GM12878 (cell line): Measurements from ENCODE around the gene LYPD6.

Experiments
- CHD4 ChIP-seq: fragments of 200-600 bp; sonication (generic); IDR thresholded peaks from 2 replicates; pipeline ENCODE4 v1.6.1; 2016; ENCODE audit warnings: mild to moderate bottlenecking
- GATAD2B ChIP-seq: fragments of 450-650 bp; conservative IDR thresholded peaks from 2 replicates; pipeline ENCODE4 v1.6.1; 2017; ENCODE audit warnings: low read depth, mild to moderate bottlenecking, moderate library complexity
- IKZF2 ChIP-seq, 2 experiments: fragments of 450-650 bp; IDR thresholded peaks; 2 replicates each; pipeline ENCODE4 v1.6.1; 2017; ENCODE audit warnings: mild to moderate bottlenecking in 2 of 2, moderate library complexity in 2 of 2
- JUNB ChIP-seq: IDR thresholded peaks from 2 replicates; pipeline ENCODE4 v1.6.1; 2016; ENCODE audit warnings: antibody characterized with exemption, mild to moderate bottlenecking
- NR2C1 ChIP-seq: fragments of 450-650 bp; IDR thresholded peaks from 2 replicates; pipeline ENCODE4 v1.6.1; 2017; ENCODE audit warnings: antibody characterized with exemption, mild to moderate bottlenecking, moderate library complexity
- POLR2A ChIP-seq: IDR thresholded peaks from 2 replicates; pipeline ENCODE4 v1.6.1; 2011; ENCODE audit warnings: low read depth, mild to moderate bottlenecking, low read length
- ZBED1 ChIP-seq: IDR thresholded peaks from 2 replicates; pipeline ENCODE4 v1.6.1; 2016; ENCODE audit warnings: borderline replicate concordance
- ZNF207 ChIP-seq: fragments of 450-650 bp; IDR thresholded peaks from 2 replicates; pipeline ENCODE4 v1.6.1; 2014; ENCODE audit warnings: antibody characterized with exemption, mild to moderate bottlenecking, borderline replicate concordance
- TF ChIP-seq, protein P1 (sequence below): fragments of 450-650 bp; IDR thresholded peaks from 2 replicates; pipeline ENCODE4 v1.6.1; 2017; ENCODE audit warnings: mild to moderate bottlenecking
- TF ChIP-seq, protein P2 (sequence below): fragments of 450-650 bp; formaldehyde crosslinking; IDR thresholded peaks from 2 replicates; pipeline ENCODE4 v1.5.0; 2022; ENCODE audit warnings: mild to moderate bottlenecking, missing genetic modification characterization
- TF ChIP-seq, protein P3 (sequence below), 3 experiments: IDR thresholded peaks in 2 of 3; conservative IDR thresholded peaks in 1 of 3; 2 replicates each; pipeline ENCODE4 v1.5.1; 2011; ENCODE audit warnings: low read depth in 3 of 3, low read length in 3 of 3, mild to moderate bottlenecking in 3 of 3, control low read depth in 2 of 3, moderate library complexity in 2 of 3, inconsistent platforms in 1 of 3, mixed read lengths in 1 of 3; ENCODE audit not compliant: control insufficient read depth in 2 of 3, insufficient read depth in 1 of 3; ENCODE audit errors: extremely low read depth in 1 of 3
- TF ChIP-seq, protein P4 (sequence below): IDR thresholded peaks from 2 replicates; pipeline ENCODE4 v1.6.1; 2012; ENCODE audit warnings: low read depth, low read length, improper control_type of control experiment

DNA sequence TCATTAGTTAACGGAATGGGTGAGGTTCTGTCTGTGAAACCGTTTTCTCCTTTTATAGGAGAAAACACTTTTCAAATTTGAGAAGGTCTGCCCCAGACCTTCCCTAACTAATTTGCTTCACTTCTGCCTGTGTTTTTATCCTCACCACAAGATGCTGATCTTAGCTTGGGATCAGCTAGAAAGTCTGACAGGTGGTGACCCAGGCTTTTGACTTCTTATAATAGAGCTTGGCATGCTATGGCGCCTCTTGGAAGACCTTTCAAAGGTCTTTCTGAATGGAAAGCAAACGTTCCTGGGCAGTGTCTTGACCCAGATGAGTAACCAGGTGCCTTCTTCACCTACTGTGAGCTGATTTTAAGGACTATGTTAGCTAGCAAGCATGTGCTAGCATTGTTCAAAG is 91.4 kb downstream of the LYPD6 start:
- TF ChIP-seq GATAD2B (no peak), ZNF207 (no peak), IKZF2 (IDR thresholded peaks at IDR 0.05) (no peak), CHD4 (no peak), POLR2A (no peak), ZBED1 (no peak), NR2C1 (no peak), JUNB (no peak)
- TF ChIP-seq, protein P1, sequence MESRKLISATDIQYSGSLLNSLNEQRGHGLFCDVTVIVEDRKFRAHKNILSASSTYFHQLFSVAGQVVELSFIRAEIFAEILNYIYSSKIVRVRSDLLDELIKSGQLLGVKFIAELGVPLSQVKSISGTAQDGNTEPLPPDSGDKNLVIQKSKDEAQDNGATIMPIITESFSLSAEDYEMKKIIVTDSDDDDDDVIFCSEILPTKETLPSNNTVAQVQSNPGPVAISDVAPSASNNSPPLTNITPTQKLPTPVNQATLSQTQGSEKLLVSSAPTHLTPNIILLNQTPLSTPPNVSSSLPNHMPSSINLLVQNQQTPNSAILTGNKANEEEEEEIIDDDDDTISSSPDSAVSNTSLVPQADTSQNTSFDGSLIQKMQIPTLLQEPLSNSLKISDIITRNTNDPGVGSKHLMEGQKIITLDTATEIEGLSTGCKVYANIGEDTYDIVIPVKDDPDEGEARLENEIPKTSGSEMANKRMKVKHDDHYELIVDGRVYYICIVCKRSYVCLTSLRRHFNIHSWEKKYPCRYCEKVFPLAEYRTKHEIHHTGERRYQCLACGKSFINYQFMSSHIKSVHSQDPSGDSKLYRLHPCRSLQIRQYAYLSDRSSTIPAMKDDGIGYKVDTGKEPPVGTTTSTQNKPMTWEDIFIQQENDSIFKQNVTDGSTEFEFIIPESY: no peak
- TF ChIP-seq, protein P2, sequence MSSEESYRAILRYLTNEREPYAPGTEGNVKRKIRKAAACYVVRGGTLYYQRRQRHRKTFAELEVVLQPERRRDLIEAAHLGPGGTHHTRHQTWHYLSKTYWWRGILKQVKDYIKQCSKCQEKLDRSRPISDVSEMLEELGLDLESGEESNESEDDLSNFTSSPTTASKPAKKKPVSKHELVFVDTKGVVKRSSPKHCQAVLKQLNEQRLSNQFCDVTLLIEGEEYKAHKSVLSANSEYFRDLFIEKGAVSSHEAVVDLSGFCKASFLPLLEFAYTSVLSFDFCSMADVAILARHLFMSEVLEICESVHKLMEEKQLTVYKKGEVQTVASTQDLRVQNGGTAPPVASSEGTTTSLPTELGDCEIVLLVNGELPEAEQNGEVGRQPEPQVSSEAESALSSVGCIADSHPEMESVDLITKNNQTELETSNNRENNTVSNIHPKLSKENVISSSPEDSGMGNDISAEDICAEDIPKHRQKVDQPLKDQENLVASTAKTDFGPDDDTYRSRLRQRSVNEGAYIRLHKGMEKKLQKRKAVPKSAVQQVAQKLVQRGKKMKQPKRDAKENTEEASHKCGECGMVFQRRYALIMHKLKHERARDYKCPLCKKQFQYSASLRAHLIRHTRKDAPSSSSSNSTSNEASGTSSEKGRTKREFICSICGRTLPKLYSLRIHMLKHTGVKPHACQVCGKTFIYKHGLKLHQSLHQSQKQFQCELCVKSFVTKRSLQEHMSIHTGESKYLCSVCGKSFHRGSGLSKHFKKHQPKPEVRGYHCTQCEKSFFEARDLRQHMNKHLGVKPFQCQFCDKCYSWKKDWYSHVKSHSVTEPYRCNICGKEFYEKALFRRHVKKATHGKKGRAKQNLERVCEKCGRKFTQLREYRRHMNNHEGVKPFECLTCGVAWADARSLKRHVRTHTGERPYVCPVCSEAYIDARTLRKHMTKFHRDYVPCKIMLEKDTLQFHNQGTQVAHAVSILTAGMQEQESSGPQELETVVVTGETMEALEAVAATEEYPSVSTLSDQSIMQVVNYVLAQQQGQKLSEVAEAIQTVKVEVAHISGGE (CRISPR knock-in tag): no peak
- TF ChIP-seq, protein P3, sequence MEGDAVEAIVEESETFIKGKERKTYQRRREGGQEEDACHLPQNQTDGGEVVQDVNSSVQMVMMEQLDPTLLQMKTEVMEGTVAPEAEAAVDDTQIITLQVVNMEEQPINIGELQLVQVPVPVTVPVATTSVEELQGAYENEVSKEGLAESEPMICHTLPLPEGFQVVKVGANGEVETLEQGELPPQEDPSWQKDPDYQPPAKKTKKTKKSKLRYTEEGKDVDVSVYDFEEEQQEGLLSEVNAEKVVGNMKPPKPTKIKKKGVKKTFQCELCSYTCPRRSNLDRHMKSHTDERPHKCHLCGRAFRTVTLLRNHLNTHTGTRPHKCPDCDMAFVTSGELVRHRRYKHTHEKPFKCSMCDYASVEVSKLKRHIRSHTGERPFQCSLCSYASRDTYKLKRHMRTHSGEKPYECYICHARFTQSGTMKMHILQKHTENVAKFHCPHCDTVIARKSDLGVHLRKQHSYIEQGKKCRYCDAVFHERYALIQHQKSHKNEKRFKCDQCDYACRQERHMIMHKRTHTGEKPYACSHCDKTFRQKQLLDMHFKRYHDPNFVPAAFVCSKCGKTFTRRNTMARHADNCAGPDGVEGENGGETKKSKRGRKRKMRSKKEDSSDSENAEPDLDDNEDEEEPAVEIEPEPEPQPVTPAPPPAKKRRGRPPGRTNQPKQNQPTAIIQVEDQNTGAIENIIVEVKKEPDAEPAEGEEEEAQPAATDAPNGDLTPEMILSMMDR (IDR thresholded peaks at IDR 0.05 in 2 of 3, conservative IDR thresholded peaks at IDR 0.05 in 1 of 3; ENCODE audit: control insufficient read depth in 2 of 3, extremely low read depth in 1 of 3, insufficient read depth in 1 of 3, low read depth in 3 of 3, low read length in 3 of 3): no peak
- TF ChIP-seq, protein P4, sequence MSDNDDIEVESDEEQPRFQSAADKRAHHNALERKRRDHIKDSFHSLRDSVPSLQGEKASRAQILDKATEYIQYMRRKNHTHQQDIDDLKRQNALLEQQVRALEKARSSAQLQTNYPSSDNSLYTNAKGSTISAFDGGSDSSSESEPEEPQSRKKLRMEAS: no peak
